ENCODE data around the gene STPG3. TPM values are rescaled to one million over a fixed set of nuclear protein-coding genes. Genes with fewer than 3 reads are reported as not detected.

The STPG3 gene
- total RNA-seq, 1 donor from 2014 or later = not detected

DNA sequence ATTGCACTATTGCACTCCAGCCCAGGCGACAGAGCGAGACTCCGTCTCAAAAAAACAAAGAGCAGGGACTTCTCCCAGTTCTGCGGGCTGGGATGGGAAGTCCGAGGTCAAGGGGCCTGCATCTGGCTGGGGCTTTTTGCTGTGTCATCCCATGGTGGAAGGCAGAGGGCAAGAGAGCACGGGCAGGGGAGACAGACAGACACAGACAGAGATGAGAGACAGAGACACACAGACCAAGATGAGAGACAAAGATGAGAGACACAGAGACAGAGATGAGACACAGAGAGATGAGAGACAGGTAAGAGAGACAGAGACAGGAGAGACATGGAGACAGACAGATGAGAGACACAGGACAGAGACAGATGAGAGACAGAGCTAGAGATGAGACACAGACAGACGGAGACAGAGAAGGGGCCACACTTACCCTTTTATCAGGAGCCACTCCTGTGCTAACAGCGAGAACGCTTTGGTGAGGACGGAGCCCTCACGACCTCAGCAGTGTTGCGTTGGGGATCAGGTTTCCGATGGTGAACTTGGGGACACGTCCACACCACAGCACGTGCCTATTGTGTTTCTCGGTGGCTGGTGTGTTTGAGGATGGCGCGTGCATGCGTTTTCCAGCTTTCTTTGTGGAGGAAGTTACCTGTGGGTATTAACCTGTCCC is 17.6 kb downstream of the STPG3 start:
- Histone ChIP-seq H3K27me3 (no peaks in the 10 kb centered on the region), H3K36me3 (peaks cover 50% of the 10 kb centered on the region), H3K27ac (peak overlapping the region; percentile 76), H3K4me3 (peak overlapping the region; percentile 16), H3K9me3 (no peaks in the 10 kb centered on the region), H3K4me1 (peaks cover 25% of the 10 kb centered on the region)
- ATAC-seq (no peak), DNase-seq (no peak)
- intact Hi-C loops (cut with DNase I) = no loop called here
- TF ChIP-seq, protein P1, sequence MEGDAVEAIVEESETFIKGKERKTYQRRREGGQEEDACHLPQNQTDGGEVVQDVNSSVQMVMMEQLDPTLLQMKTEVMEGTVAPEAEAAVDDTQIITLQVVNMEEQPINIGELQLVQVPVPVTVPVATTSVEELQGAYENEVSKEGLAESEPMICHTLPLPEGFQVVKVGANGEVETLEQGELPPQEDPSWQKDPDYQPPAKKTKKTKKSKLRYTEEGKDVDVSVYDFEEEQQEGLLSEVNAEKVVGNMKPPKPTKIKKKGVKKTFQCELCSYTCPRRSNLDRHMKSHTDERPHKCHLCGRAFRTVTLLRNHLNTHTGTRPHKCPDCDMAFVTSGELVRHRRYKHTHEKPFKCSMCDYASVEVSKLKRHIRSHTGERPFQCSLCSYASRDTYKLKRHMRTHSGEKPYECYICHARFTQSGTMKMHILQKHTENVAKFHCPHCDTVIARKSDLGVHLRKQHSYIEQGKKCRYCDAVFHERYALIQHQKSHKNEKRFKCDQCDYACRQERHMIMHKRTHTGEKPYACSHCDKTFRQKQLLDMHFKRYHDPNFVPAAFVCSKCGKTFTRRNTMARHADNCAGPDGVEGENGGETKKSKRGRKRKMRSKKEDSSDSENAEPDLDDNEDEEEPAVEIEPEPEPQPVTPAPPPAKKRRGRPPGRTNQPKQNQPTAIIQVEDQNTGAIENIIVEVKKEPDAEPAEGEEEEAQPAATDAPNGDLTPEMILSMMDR (IDR thresholded peaks at IDR 0.05) = no peak

DNA sequence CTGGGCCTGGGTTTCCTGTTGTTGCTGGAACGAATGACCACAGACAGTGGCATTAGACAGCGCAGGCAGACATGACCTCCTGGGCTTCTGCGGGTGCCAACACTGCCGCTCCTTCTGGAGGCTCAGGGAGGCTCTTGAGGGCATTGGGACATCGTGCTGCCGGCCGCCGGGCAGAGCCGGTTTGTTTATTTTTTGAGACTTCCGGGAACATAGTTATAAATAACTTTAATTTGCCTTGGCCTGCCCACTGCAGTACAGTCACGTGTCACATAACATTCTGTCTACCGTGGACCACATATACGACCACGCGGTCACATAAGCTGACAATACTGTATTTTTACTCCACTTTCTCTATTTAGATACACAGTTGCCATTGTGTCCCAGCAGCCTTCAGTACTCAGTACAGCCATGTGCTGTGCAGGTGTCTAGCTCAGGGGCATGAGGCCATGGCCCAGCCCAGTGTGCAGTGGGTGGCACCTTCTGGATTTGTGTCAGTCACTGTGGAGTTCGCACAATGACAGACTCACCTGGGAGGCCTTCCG is 18.2 kb downstream of the STPG3 start:
- peak overlapping the region; percentile 16 for H3K4me3 ChIP-seq
- H3K4me1 ChIP-seq = peaks cover 32% of the 10 kb centered on the region
- no peaks in the 10 kb centered on the region for H3K27me3 ChIP-seq
- no peaks in the 10 kb centered on the region for H3K9me3 ChIP-seq
- H3K27ac ChIP-seq = peak overlapping the region; percentile 77
- ATAC-seq (peak; percentile 81), DNase-seq (peak; percentile 89)
- TF ChIP-seq, protein P1 (IDR thresholded peaks at IDR 0.05) = no peak
- H3K36me3 ChIP-seq = peaks cover 44% of the 10 kb centered on the region
- intact Hi-C loops (cut with DNase I) = no loop called here

DNA sequence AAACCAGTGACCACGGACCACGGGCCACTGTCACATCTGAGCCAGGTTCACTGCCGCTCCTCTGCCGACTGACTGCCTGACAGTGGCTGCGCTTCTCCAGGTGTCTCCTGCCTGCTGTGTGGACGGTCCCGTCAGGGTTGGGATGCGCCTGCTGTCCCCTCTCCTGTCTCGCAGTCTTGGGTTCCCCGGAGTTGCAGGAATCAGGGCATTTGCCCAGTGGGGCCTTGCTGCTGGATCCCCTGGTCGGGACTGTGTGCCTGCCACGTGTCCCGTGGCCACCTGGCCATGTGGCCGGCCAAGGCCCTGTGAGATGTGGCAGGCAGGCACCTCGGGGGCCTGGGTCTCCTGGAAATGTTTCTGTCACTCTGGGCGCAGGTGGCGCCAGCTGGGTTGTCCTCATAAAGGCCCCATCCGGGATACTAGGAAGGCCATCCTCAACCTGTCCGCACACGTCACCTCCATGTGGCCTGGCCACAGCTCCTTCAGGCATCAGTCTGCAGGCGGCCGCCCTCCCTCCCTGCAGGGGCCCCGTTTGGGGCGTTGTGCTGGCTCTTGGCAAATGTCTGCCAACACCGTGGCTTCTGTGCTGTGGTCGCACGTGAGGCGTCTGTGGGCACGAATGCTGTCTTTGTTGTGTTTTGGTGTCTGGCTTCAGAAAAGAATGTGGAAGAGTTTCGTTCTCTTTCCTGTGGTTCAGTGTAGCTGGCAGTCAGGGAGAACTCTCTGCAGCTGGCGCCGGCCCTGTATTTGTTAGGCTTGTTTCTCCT is 20.0 kb downstream of the STPG3 start:
- ATAC-seq (no peak), DNase-seq (peak; percentile 67)
- Histone ChIP-seq H3K36me3 (peaks cover 32% of the 10 kb centered on the region), H3K9me3 (no peaks in the 10 kb centered on the region), H3K4me1 (peaks cover 45% of the 10 kb centered on the region), H3K27ac (no peak overlapping the region), H3K4me3 (no peak overlapping the region), H3K27me3 (no peaks in the 10 kb centered on the region)
- TF ChIP-seq, protein P1 (IDR thresholded peaks at IDR 0.05) = no peak
- intact Hi-C loops (cut with DNase I) = no loop called here

DNA sequence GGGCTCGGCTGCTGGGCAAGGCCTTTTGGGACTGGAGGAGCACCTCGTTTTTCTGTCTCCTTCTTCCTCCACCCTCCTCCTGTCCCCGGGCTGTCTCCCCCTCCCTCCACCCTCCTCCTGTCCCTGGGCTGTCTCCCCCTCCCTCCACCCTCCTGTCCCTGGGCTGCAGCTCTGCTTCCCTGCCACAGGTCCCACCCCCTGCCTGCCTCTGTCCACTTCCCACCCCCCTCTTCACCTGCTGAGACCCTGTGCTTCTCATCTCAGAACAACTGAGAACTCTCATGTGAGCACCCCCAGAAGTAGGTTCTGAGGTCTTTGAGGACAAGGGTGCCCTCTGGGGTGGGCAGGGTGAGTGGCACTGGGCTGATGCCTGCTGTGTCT is 20.6 kb downstream of the STPG3 start:
- Histone ChIP-seq H3K27ac (no peak overlapping the region), H3K4me3 (no peak overlapping the region), H3K4me1 (peaks cover 51% of the 10 kb centered on the region), H3K27me3 (no peaks in the 10 kb centered on the region), H3K9me3 (no peaks in the 10 kb centered on the region), H3K36me3 (peaks cover 28% of the 10 kb centered on the region)
- TF ChIP-seq, protein P1 (IDR thresholded peaks at IDR 0.05) = no peak
- ATAC-seq (no peak), DNase-seq (no peak)
- intact Hi-C loops (cut with DNase I) = no loop called here

DNA sequence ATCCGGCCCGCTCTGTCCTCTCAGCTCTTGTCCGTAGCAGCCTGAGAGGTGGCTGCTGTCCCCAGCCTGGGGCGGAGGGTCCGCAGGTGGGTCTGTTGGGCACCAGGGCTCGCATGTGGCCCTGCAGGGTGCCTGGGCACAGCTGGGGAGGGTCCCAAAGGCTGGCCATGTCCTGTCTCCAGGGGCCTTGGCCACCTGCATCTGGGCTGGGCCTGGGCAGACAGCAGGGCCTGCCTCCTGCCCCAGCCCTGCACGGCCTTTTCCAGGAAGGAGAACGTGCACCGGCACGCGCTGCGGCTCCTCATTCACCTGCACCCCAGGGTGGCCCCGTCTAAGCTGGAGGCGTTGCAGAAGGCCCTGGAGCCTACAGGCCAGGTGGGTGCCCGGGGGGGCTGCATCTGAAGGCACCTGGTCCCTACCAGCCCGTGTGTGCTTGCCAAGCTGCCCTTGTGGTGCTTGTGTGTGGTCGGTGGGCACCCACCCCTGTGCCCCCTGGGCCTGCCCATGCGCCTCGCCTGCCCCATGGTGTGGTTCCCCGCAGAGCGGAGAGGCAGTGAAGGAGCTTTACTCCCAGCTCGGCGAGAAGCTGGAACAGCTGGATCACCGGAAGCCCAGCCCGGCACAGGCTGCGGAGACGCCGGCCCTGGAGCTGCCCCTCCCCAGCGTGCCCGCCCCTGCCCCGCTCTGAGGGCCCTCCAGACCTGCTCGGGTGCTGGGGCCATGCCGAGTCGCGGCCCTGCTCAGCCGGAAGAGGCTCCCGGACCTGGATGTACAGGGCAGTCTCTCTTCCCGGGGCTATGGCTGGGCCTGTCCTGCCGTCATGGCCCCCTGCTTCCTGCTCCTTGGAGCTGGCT is 21.4 kb downstream of the STPG3 start:
- ATAC-seq (no peak), DNase-seq (peak; percentile 65)
- Histone ChIP-seq H3K4me3 (no peak overlapping the region), H3K27ac (no peak overlapping the region), H3K27me3 (no peaks in the 10 kb centered on the region), H3K9me3 (no peaks in the 10 kb centered on the region), H3K36me3 (peaks cover 28% of the 10 kb centered on the region), H3K4me1 (peaks cover 59% of the 10 kb centered on the region)
- intact Hi-C loops (cut with DNase I) = no loop called here
- TF ChIP-seq, protein P1 (IDR thresholded peaks at IDR 0.05) = no peak

All from upper lobe of right lung (tissue), 1 donor.